GM21447 (cell line): ENCODE measurements around the gene ZNF521.
"Not testable (repeated sequence)": the region's sequence is repeated elsewhere in the genome, so short reads cannot be mapped to it uniquely, and the experiment has no call there.

Experiments used
- ATAC-seq: cut with Tn5 transposase; IDR thresholded peaks from one replicate; pipeline ENCODE4 v1.9.1; 2021; ENCODE audit not compliant: unreplicated experiment

The ZNF521 gene

DNA sequence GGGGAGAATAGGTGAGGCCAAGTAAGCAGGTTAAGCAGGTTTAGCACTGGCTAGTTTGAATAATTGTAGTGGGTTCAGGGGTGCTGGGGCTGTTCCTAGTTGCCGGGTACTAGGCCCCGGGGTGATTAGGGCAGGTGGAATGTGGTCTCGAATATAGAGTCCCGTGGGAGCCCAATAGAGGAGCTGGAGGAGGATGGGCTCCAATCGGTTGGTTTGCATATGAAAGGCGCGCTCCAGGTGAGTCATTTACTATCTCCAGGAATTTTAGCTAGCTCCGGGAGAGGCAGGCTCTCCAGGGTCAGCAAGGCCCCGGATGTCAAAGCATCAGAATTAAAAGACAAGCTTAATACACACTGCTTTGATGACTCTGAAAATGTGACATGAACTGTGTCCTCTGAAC lies 304.0 kb downstream of the ZNF521 start:
- no peak for ATAC-seq

DNA sequence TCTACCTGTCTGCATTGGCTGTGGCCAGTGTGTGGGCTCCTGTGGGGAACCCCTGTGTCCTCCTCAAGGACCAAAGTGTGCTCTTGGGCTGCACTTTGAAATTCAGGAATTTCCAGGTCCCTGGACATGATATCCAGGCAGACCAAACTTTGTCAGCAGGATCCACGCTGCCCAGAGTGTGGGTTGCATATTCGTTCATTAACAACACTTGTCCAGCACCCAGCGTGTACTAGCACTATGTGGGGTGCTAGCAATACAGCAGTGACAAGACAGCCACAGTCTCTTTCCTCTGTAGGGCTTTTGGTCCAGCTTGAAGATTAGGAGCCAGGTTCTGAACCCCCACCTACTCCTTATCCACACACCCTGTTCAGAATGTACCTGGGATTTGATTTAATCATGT lies 304.5 kb downstream of the ZNF521 start:
- no peak for ATAC-seq

- ATAC-seq: no peak
These were observed 307.3 kb downstream of the ZNF521 start for GRCh38 chr18:25044694-25045093.

- ATAC-seq: no peak
These were observed 308.9 kb downstream of the ZNF521 start for GRCh38 chr18:25043104-25043503.

DNA sequence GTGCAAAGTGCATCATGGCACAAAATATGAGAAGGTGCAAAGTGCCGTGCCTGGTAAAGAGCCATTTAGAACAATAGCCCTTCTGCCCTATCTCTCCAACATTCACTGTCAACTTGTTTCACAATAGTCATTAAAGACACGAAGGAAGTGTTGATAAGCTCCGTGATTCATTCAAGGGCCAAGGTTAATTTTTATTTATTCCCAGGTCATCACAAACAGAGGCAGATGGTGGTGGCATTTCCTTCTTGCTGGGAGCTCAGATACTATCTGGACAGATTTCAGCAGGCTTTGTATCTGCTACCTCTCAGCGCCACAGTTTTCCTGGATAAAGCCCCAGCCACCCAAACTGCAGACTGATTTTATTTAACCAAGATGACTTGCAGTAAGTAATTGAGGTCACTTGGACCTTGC lies 309.3 kb downstream of the ZNF521 start:
- ATAC-seq: no peak

- no peak for ATAC-seq
These were observed 312.2 kb downstream of the ZNF521 start for GRCh38 chr18:25039781-25040180.

- no peak for ATAC-seq
These were observed 313.7 kb downstream of the ZNF521 start for GRCh38 chr18:25038261-25038660.

GRCh38 chr18:25033747-25034471 lies 318.1 kb downstream of the ZNF521 start:
- ATAC-seq: no peak

GRCh38 chr18:25033175-25033574 lies 318.8 kb downstream of the ZNF521 start:
- ATAC-seq: not testable (repeated sequence)

DNA sequence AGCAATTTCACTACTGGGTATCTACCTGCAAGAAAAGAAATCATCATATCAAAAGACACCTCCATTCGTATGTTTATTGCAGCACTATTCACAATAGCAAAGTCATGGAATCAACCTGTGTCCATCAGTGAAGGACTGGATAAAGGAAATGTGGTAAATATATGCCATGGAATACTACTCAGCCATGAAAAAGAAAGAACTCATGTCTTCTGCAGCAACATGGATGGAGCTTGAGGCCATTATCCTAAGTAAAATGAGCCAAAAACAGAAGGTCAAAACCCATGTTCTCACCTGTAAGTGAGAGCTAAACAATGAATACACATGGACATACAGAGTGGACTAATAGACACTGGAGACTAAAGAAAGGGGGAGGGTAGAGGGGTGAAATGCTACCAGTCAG lies 322.2 kb downstream of the ZNF521 start:
- ATAC-seq: no peak

- ATAC-seq: no peak
These were observed 332.0 kb downstream of the ZNF521 start for GRCh38 chr18:25019931-25020330.

- no peak for ATAC-seq
These were observed 332.7 kb downstream of the ZNF521 start for GRCh38 chr18:25019086-25019860.

DNA sequence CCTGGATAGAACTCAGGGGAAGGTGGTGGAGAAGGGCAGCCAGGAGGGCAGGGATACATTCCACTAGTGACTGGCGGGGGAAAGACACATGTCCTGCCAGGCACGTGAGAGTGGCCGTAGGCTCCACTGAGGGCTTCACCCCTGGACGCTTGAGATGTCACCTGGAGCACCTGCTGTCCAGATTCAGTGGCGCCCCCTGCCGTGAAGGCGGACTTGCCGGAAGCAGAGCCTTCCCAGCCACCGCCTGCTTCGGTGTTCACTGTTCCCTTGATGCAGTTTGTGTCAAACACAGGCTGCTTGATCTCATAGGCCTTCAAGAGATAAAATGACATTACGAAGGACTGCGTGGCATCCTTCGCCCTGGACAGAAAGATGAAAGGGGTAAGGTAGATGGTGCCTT lies 335.3 kb downstream of the ZNF521 start:
- ATAC-seq: no peak

DNA sequence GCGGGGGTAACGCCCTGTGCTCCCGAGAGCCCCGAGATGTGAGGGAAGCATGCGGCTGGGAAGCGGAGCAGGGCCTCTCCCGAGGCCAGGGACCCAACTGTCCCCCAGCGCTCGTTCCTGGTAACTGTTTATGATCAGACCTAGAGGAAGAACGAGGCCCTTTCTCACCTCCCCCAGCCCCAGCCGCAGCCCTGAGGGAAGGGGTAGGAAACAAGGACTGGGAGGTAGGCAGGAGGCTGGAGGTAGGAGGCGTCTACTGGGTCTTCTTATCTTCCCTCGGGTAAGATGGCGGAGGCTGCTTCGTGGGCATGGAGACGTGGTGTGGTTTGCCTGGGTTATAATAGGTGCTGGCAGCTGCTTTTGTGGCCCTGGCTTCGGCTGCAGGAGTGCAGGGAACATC lies 335.8 kb downstream of the ZNF521 start:
- no peak for ATAC-seq
